ENCODE results near the gene WIPF3.

WIPF3 gene, protein sequence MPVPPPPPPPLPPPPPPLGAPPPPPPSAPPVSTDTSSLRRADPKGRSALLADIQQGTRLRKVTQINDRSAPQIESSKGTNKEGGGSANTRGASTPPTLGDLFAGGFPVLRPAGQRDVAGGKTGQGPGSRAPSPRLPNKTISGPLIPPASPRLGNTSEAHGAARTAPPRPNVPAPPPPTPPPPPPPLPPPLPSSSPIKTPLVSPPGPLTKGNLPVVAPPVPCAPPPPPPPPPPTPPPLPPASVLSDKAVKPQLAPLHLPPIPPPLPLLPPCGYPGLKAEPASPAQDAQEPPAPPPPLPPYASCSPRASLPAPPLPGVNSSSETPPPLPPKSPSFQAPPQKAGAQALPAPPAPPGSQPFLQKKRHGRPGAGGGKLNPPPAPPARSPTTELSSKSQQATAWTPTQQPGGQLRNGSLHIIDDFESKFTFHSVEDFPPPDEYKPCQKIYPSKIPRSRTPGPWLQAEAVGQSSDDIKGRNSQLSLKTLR

GRCh38 chr7:29806208-29806994 is at the start of gene WIPF3:
Gene WIPF3 (plus strand): TSS chr7:29806508. CDS start chr7:29834725, 28,217 bp downstream.
- no peak for DNase-seq

DNA sequence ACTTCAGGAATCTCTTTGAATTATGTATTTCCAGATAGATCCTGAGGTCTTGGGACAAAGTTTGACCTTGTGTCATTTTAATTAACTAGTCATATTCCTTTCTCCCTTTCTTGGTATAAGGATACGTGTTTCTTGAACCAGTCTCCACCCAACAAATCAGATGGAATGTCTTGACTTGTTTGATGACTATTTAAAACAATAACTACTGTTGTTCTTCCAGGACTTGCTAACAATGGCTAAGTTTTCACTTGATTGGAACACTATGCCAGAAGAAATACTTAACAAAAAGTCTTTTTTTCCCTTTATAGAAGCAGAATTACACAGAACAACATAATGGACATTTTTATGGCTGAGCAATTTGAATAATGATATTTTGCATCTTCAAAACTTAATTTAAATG is 43.0 kb upstream of the WIPF3 start:
- no peak for DNase-seq

DNA sequence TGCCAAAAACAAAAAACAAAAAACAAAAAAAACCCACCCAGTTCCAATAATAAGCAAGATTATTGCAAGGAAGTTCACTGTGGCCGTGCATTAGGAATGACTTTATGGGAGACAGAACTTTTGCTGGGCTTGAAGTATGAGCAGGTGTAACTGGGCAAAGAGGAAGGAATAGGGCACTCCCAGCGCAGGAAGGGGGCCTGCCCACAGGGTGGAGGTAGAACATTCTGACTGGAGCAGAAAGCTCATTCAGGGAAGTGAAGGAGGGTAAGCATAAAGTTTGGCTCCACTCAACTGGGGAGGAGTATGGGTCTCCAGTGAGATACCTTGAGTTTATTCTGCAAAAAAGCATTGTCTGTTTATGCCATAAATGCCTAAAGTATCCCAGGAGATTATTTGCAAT is 42.1 kb upstream of the WIPF3 start:
- no peak for DNase-seq

DNA sequence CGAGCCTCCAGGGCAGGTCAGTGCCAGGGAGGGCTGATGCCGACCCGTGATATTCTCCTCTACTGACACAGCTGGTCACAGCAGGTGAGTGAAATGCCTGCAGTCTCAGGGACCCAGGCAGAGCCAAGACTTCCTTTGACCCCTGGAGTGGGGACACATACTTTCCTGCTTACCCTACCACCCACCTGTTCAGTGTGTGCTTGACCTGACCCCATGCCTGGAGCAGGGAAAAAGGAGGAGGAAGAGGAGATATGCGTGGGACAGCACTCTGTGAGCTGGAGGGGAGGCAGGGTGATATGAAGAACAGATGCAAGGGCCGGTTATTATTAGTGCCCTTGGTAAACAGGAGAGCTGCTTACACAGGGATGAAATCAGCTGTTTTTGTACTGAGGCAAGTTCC is 40.8 kb upstream of the WIPF3 start:
- no peak for DNase-seq

GRCh38 chr7:29770371-29770770 is 35.9 kb upstream of the WIPF3 start:
- DNase-seq = no peak

DNA sequence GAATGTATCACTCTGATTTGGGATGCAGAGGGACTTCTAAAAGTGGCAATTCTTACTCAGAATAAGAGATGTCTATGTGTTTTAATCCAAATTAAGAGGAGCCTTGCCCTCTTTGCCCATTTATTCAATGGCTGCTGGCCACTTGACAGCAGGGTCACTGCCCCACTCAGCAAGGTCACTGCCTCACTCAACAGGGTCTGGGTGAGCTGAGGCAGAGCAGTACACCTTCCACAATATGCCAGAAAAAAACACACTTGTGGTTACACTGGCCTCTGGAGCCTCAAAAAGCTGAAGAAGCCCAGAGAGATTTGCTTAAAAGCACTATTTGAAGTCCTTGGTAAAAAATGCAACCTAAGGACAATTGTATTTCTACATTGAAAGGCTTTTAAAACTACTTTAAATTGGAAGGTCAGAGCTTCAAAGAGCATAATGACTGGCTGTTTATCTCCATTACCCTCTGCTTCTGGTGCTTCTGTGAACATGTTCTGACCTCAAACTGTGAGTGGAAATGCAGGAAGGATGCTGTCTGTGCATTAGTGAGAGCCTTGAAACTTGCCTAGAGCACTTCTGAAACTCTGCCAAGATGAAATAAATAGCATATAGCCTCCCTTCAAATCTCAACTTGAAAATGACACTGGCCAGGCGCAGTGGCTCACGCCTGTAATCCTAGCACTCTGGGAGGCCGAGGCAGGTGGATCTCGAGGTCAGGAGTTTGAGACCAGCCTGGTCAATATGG is 35.1 kb upstream of the WIPF3 start:
- no peak for DNase-seq

- no peak for DNase-seq
Observed at GRCh38 chr7:29779017-29779416, 27.3 kb upstream of the WIPF3 start.

DNA sequence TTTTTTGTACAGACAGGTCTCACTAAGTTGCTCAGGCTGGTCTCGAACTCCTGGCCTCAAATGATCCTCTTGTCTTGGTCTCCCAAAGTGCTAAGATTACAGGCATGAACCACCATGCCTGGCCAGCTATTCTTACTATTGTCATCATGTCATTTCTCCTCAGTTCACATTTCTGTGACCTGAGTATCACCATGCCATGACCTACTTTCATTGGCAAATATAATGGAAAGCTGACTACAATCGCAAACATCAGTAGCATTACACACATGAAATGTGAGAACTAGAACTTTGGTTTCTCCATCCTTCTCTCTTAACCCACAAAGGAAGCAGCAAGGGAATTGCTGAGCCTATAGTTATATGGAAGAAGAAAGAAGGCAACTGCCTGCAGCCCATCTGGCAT is 26.0 kb upstream of the WIPF3 start:
- no peak for DNase-seq

DNA sequence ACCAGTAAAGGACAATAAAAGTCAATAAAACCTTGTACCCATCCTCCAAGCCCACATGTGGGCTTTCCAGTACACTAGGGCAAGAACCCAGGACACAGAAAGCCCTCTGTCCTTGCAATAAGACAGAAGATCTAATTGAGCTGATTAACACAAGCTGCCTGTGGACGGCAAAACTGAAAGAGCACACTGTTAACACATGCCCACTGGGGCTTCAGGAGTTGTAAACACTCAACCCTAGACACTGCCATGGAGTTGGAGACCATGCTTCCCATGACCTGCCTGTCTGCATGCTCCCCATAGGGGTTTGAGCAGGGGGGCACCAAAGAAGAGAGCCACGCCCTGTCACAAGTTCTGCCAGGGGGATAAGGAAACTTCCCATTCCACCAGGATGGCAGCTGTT is 22.6 kb upstream of the WIPF3 start:
- no peak for DNase-seq

DNA sequence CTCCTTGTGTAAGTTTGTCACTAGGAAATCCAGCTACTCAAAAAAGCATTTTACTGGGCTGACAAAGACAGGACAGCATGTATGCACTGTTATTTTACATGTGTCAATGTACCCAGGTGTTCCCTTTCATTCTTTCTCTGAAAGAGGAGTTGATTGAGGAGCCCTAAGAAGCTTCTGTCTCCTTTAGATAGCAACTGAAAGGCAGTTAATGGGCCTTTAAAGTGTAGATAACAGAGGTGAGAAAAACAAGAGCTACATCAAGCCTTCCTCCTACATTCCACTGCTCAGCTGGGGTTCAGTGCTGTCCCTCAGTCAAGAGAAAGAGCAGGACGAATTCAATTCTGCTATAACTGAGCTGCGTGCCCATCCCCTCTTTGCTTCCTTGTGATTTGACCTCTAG is 12.8 kb upstream of the WIPF3 start:
- DNase-seq = no peak

GRCh38 chr7:29794959-29795629 is 11.2 kb upstream of the WIPF3 start:
- DNase-seq = no peak

- no peak for DNase-seq
Observed at GRCh38 chr7:29795696-29796580, 10.4 kb upstream of the WIPF3 start.

DNA sequence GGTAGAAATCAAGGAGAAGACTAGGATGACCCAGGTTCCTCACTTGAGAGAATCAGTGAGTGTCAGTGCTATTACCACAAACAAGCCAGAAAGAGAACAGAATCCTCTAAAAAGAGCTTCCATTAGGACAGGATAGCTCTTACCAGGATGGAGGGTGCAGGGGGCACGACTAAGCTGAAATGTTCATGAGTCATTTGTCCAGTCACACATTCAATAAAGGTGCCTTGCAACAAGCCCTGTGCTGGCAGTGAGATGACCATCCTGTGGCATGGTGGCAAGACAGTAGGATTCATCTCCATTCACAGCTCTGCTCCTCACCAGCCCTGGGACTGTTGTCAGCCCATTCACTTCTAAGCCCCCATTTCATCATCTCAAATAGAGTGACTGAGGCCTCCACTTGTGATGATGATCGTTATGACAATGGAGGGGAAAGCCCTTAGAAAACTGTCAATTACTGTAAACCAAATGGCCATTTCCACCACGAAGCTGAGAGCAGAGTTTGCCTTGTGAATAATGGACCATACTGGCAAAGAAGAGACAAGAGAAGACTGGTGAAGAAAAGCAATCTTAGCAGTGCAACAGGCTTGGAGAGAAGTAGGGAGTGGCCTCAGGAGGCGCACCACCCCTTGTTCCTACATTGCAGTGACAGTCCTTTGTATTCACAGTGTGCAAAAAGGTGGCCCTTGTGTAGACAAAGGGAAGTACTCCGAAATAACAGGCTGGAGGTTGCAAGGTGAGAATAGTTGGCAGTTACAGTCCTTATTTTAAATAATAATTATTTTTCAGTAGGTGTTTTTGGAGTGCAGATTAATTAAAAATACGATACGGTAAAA is 9.0 kb upstream of the WIPF3 start:
- no peak for DNase-seq

DNA sequence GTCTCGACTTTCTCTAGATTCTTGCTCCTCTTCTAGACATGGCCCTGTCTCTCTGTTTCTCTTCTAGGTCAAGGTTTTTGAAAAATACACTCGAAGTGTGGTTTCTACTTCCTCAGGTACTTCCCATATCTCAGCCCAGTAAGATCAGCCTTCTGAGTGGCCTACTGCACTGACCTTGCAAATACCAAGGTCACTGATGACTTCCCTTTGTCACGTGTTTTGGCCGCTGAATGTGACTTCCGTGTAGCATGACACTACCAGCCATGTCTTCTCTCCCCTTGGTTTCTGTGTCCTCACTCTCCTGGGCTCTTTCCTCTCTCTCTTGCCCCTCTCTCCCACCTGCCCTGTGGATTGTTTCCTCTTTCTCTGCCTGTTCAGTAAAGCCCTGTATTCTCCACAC is 7.9 kb upstream of the WIPF3 start:
- no peak for DNase-seq

DNA sequence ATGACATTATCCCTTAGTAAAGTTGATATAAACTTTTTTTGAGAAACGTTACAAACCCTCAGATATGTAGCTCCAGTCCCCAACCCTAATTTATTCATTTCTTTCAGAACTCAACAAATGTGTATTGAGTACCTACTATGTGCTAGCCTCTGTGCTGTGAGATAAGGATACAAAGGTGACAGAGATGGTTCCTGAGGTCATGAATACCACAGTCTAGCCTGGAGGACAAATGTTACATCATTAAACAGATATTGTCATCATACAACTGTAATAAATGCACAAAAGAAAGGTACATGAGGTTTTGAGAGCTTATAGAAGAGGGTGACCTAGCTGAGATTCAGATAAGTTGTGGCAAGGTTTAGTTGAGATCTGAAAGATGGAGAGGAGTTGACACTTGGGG is 4.4 kb upstream of the WIPF3 start:
- no peak for DNase-seq

GRCh38 chr7:29805031-29805430 is 1.3 kb upstream of the WIPF3 start:
- DNase-seq = no peak

- no peak for DNase-seq
Observed at GRCh38 chr7:29805886-29806207, 461 bp upstream of the WIPF3 start.

DNA sequence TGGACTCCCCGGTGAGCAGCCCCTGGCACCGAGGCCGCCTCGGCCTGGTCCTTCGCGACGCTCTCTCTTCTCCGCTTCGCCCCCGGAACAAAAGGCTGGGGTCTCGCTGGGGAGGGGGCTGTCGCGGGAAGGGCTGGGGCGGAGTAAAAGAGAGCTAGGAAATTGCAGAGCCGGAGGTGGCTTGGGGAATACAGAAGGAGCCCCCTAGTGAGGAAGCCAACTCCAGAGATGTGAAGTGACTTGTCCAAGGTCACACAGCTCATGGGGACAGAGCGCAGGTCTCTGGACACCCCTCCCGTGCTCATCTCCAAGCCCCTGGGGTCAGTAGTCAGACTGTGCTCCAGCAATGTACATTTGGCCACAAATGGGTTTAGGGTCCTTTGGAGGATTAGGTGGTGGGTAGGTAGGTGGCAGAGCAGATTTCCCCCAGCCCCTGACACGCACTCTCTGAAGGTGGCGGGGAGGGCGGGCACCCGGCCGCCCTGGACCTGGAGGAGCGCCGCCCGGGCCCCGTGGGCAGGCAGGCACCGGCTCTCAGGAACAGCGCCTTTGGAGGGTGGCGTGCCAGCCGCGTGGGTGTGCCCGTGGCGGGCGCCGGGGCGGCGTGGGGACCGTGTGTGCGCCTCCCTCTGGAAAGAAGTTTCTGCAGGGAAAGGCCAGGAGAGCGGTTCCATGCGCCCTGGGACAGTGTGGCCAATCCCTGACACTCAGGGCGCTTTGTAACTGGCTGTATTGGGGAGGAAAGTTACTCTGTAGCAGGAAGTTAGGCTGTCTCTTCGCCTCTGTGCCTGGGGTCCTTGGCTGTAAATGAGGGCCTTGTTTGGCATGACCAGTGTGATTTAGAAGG is 910 bp downstream of the WIPF3 start:
- no peak for DNase-seq

GRCh38 chr7:29808075-29808801 is 1.9 kb downstream of the WIPF3 start:
- DNase-seq = no peak
